ENCODE data around the gene COPS7A. TPM values are rescaled to one million over a fixed set of nuclear protein-coding genes. Genes with fewer than 3 reads are reported as not detected.
A peak's percentile ranks its signal among the peaks of the same experiment; 100 is the strongest.

Gene COPS7A, protein sequence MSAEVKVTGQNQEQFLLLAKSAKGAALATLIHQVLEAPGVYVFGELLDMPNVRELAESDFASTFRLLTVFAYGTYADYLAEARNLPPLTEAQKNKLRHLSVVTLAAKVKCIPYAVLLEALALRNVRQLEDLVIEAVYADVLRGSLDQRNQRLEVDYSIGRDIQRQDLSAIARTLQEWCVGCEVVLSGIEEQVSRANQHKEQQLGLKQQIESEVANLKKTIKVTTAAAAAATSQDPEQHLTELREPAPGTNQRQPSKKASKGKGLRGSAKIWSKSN
- total RNA-seq = 10 to 100 TPM; 43.3 to 69.2 TPM
- 36.9 TPM for polyA plus RNA-seq (2013, experiment 1 of 2)
- polyA plus RNA-seq (2013, experiment 2 of 2) = 34.1 TPM
- long read RNA-seq, experiment 1, partial matches to known transcripts = 3 of 22 reads
- long read RNA-seq, experiment 1, other reads (novel, unspliced or antisense) = 8 of 22 reads
- long read RNA-seq, experiment 2, transcript COPS7A-210 (8 exons, 1,832 nt) = minor isoform, 10 of 102 reads
- long read RNA-seq, experiment 2, transcript COPS7A-204 (7 exons, 2,034 nt) = minor isoform, 8 of 102 reads
- long read RNA-seq, experiment 2, transcript COPS7A-215 (8 exons, 2,127 nt) = major isoform, 42 of 102 reads
- long read RNA-seq, experiment 2, transcript COPS7A-201 (8 exons, 1,721 nt) = minor isoform, 8 of 102 reads
- long read RNA-seq, experiment 2, partial matches to known transcripts = 11 of 102 reads
- long read RNA-seq, experiment 2, other reads (novel, unspliced or antisense) = 16 of 102 reads
- long read RNA-seq, experiment 3, transcript COPS7A-201 (8 exons, 1,721 nt) = minor isoform, 29 of 339 reads
- long read RNA-seq, experiment 3, transcript COPS7A-210 (8 exons, 1,832 nt) = minor isoform, 48 of 339 reads
- long read RNA-seq, experiment 3, transcript COPS7A-204 (7 exons, 2,034 nt) = minor isoform, 12 of 339 reads
- long read RNA-seq, experiment 3, transcript COPS7A-215 (8 exons, 2,127 nt) = major isoform, 173 of 339 reads
- long read RNA-seq, experiment 3, partial matches to known transcripts = 33 of 339 reads
- long read RNA-seq, experiment 3, other reads (novel, unspliced or antisense) = 28 of 339 reads
- long read RNA-seq, experiment 4, transcript COPS7A-215 (8 exons, 2,127 nt) = major isoform, 57 of 119 reads
- long read RNA-seq, experiment 4, transcript COPS7A-201 (8 exons, 1,721 nt) = minor isoform, 9 of 119 reads
- long read RNA-seq, experiment 4, transcript COPS7A-210 (8 exons, 1,832 nt) = minor isoform, 19 of 119 reads
- long read RNA-seq, experiment 4, transcript COPS7A-204 (7 exons, 2,034 nt) = minor isoform, 9 of 119 reads
- long read RNA-seq, experiment 4, partial matches to known transcripts = 3 of 119 reads
- long read RNA-seq, experiment 4, other reads (novel, unspliced or antisense) = 13 of 119 reads

DNA sequence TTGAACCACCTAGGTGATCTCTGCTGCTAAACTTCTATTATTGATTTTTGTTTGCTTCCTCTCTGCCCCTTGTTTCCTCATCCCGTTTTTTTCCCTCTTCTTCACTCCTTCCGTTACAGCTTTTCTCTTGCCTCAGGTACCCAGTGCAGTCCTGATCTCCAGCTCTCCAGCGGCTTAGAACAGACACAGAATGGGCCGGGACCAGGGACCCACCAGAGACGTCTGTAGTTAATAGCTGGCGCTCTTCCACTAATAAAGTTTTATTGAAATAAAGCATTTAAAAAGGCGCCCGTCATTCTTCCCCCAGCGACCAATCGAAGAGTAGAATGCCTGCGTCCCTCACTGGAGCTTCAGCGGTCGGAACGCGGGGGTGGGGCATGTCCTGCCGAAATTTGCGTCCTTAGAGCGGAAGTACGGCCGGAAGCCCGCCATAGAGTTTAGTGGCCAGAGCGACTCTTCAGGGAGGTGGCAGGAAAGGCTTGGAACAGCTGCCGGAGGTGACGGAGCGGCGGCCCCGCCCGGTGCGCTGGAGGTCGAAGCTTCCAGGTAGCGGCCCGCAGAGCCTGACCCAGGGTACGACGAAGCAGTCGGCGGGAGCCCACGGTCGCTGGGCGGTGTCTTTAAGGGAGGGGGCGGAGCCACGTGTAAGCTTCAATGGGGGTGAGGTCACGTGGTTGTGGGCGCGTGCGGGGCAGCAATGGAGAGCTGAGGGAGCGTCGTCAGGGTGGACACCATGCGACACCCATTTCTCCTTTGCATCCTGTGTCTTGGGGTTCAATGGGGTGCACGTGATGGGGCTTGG, at the start of gene COPS7A:
COPS7A (plus strand) TSS at position 440 of the 802 bp plus-strand sequence. CDS start 611 bp downstream, outside the sequence.
- TF ChIP-seq, protein P1, sequence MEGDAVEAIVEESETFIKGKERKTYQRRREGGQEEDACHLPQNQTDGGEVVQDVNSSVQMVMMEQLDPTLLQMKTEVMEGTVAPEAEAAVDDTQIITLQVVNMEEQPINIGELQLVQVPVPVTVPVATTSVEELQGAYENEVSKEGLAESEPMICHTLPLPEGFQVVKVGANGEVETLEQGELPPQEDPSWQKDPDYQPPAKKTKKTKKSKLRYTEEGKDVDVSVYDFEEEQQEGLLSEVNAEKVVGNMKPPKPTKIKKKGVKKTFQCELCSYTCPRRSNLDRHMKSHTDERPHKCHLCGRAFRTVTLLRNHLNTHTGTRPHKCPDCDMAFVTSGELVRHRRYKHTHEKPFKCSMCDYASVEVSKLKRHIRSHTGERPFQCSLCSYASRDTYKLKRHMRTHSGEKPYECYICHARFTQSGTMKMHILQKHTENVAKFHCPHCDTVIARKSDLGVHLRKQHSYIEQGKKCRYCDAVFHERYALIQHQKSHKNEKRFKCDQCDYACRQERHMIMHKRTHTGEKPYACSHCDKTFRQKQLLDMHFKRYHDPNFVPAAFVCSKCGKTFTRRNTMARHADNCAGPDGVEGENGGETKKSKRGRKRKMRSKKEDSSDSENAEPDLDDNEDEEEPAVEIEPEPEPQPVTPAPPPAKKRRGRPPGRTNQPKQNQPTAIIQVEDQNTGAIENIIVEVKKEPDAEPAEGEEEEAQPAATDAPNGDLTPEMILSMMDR (conservative IDR thresholded peaks at IDR 0.05) = no peak
- Histone ChIP-seq H3K4me3 (ENCODE audit: low read length) (peak within 1 kb of the TSS; percentile 90), H3K4me1 (ENCODE audit: control insufficient read depth, insufficient read depth, low read length) (peaks cover 6% of the 10 kb centered on the region), H3K9ac (ENCODE audit: extremely low read depth, low read length, poor library complexity, severe bottlenecking) (peak within 1 kb of the TSS; percentile 52), H3K9me3 (ENCODE audit: control insufficient read depth, low read length) (no peaks in the 10 kb centered on the region), H3K27me3 (ENCODE audit: control insufficient read depth, insufficient read depth, low read length, poor library complexity, severe bottlenecking) (no peaks in the 10 kb centered on the region), H3K36me3 (ENCODE audit: control insufficient read depth, insufficient read depth, low read length) (peaks cover 6% of the 10 kb centered on the region), H3K27ac (ENCODE audit: low read depth, low read length) (peak within 1 kb of the TSS; percentile 80)
- H3K4me1 Mint-ChIP-seq = peaks cover 22% of the 10 kb centered on the region
- peaks cover 15% of the 10 kb centered on the region for H3K36me3 Mint-ChIP-seq (ENCODE audit: low read depth)
- peak within 1 kb of the TSS; percentile 62 for H3K4me3 Mint-ChIP-seq
- WGBS, 2 experiments (ENCODE audit: insufficient coverage in 1 of 2, insufficient read length in 1 of 2) = 0 to 1% methylated on average over 24 to 49 of the region's 49 CpGs
- DNase-seq = peak; percentile 100
- no peaks in the 10 kb centered on the region for H3K9me3 Mint-ChIP-seq
- H3K27me3 Mint-ChIP-seq (ENCODE audit: insufficient read depth) = peaks cover 6% of the 10 kb centered on the region
- peak within 1 kb of the TSS; percentile 82 for H3K27ac Mint-ChIP-seq

DNA sequence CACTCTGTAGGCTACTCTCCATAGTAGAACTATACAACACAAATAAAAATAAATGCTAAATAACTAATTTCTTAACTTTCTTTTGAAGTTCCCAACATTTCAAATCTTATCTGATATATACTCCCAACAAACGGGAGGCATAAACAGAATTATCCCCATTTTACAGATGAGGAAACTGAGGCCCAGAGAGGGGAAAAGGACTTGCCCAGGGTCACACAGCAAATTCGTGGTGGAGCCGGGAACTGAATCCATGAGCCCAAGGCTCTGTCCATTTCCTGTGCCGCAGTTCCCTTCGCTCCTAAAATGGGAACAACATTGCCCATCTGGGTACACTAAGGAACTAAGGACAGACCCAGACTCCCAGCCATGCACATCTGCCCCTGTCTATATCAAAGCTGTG, 46.9 kb upstream of the COPS7A start:
- Mint-ChIP-seq H3K36me3 (ENCODE audit: low read depth) (peaks cover 90% of the 10 kb centered on the region), H3K27me3 (ENCODE audit: insufficient read depth) (no peaks in the 10 kb centered on the region), H3K27ac (no peak overlapping the region), H3K4me3 (no peak overlapping the region), H3K4me1 (no peaks in the 10 kb centered on the region), H3K9me3 (no peaks in the 10 kb centered on the region)
- Histone ChIP-seq H3K27me3 (ENCODE audit: control insufficient read depth, insufficient read depth, low read length, poor library complexity, severe bottlenecking) (no peaks in the 10 kb centered on the region), H3K4me3 (ENCODE audit: low read length) (no peak overlapping the region), H3K4me1 (ENCODE audit: control insufficient read depth, insufficient read depth, low read length) (no peaks in the 10 kb centered on the region), H3K9me3 (ENCODE audit: control insufficient read depth, low read length) (no peaks in the 10 kb centered on the region), H3K27ac (ENCODE audit: low read depth, low read length) (no peak overlapping the region), H3K9ac (ENCODE audit: extremely low read depth, low read length, poor library complexity, severe bottlenecking) (no peak overlapping the region), H3K36me3 (ENCODE audit: control insufficient read depth, insufficient read depth, low read length) (peaks cover 99% of the 10 kb centered on the region)
- TF ChIP-seq, protein P1 (conservative IDR thresholded peaks at IDR 0.05) = no peak
- no peak for DNase-seq
- WGBS, 2 experiments (ENCODE audit: insufficient coverage in 1 of 2, insufficient read length in 1 of 2) = 86 to 96% methylated on average over 5 of the region's 5 CpGs
